Stomach (tissue), 9 donors: ENCODE results near the gene TSEN54. TPM values are rescaled to one million over a fixed set of nuclear protein-coding genes. Genes with fewer than 3 reads are reported as not detected.
A peak's percentile ranks its signal among the peaks of the same experiment; 100 is the strongest.

Source experiments
- DNase-seq, 2 donors: peaks; one replicate each; pipeline versions ENCODE4 v3.0.0 to v3.0.0-alpha.2; 2013 to 2019
- H3K27ac ChIP-seq, 5 donors: fragments of 200-600 bp in 4 of 5; sonication (generic) in 4 of 5; one replicate each; pipeline ENCODE4 v1.5.1; 2013 to 2019; ENCODE audit warnings: mild to moderate bottlenecking in 1 of 5, moderate library complexity in 1 of 5
- H3K27me3 ChIP-seq, 3 donors: fragments of 200-600 bp; sonication (generic); one replicate each; pipeline ENCODE4 v1.5.1; 2017 to 2019; ENCODE audit warnings: mixed run types in 1 of 3
- H3K36me3 ChIP-seq, 4 donors: fragments of 200-600 bp; sonication (generic); 1 replicate in 3 of 4; 2 replicates in 1 of 4; pipeline ENCODE4 v1.5.1; 2016 to 2019
- H3K4me1 ChIP-seq, 4 donors: fragments of 200-600 bp; sonication (generic); one replicate each; pipeline ENCODE4 v1.5.1; 2016 to 2019
- H3K4me3 ChIP-seq, 4 donors: fragments of 200-600 bp; sonication (generic) in 3 of 4; one replicate each; pipeline ENCODE4 v1.5.1; 2016 to 2019; ENCODE audit warnings: mild to moderate bottlenecking in 1 of 4
- H3K9me3 ChIP-seq, 4 donors: fragments of 200-600 bp; sonication (generic); one replicate each; pipeline ENCODE4 v1.5.1; 2016 to 2019
- CTCF ChIP-seq, 7 experiments: fragments of 450-650 bp in 4 of 7; fragments of 200-600 bp in 3 of 7; sonication (generic) in 3 of 7; IDR thresholded peaks; one replicate each; pipeline ENCODE4 v1.5.1; 2016 to 2019; ENCODE audit warnings: antibody characterized with exemption in 7 of 7, control low read depth in 2 of 7, mild to moderate bottlenecking in 1 of 7
- EP300 ChIP-seq: sonication (generic); formaldehyde crosslinking; IDR thresholded peaks from one replicate; pipeline ENCODE4 v1.6.1; 2017; ENCODE audit warnings: antibody characterized with exemption
- POLR2A ChIP-seq, 4 donors: fragments of 450-650 bp; IDR thresholded peaks; one replicate each; pipeline ENCODE4 v1.6.1; 2016; ENCODE audit warnings: antibody characterized with exemption in 4 of 4, control low read depth in 2 of 4, mild to moderate bottlenecking in 1 of 4, moderate library complexity in 1 of 4
- POLR2AphosphoS5 ChIP-seq, 3 donors: sonication (generic); formaldehyde crosslinking; IDR thresholded peaks; one replicate each; pipeline ENCODE4 v1.6.1; 2016; ENCODE audit warnings: antibody characterized with exemption in 3 of 3
- WGBS, 5 donors: extraction: QIAGEN DNeasy Blood & Tissue Kit in 3 of 5; methylation state at CpG; one replicate each; pipeline versions ENCODE4 v1.1.5 to v1.1.7; 2013 to 2018; 5-methylcytosine and 5-hydroxymethylcytosine counted together
- intact Hi-C: fragments of 100-400 bp; cut with DNase I; formaldehyde crosslinking; loops from one replicate; pipeline ENCODE4 v1.15.1; 2023; ENCODE audit warnings: low total_unique reads
- polyA plus RNA-seq, 3 donors: library from polyadenylated mRNA; stranded (reverse); fragments of 200-250 nt; gene quantifications; one replicate each; pipeline ENCODE4 v1.2.3, GENCODE V29; 2013
- total RNA-seq, 5 donors: library from RNA; depleted of rRNA; stranded (reverse); fragments of >200 nt; gene quantifications; one replicate each; pipeline versions ENCODE4 v1.1.0 to v1.2.3, GENCODE V29; 2014 to 2016
- donor health status: healthy with polysubstance abuse.
- donor health status: Bipolar disorder and iron deficiency.
- donor health status: healthy.

The TSEN54 gene
- total and polyA plus RNA-seq, 8 donors, result 13.2 to 219 (median 42.1) TPM

DNA sequence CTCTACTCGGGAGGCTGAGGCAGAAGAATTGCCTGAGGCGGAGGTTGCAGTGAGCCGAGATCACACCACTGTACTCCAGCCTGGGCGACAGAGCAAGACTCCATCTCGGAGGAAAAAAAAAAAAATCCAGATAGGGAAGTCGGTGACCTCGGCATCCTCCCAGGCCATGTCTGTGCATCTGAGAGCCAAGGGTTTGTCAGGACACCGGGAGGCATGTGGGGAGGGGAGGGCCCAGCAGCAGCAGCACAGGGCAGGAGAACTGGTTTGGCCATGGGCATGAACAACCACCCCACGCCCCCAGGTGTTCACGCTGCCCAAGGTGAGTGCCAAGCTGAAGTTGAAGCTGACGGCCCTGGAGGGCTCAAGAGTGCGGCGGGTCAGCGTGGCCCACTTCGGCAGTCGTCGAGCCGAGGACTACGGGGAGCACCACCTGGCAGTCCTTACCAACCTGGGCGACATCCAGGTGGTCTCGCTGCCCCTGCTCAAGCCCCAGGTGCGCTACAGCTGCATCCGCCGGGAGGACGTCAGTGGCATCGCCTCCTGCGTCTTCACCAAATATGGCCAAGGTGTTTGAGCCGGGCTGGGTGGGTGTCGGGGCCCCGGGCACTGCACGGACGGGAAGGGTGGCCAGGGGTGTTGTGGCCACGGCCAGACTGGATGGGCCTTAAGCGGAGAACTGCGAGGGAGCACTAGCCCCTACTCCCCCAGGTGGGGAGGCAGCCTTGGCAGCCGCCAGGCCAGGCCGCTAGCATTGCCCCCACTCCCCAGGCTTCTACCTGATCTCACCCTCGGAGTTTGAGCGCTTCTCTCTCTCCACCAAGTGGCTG lies 56.6 kb downstream of the TSEN54 start:
- WGBS, 5 donors, result 85 to 90% (median 88%) methylated on average over 23 to 39 of the region's 39 CpGs
- H3K4me3 ChIP-seq, result no peak overlapping the region
- intact Hi-C loops, result no loop called here
- no peak for DNase-seq
- H3K4me1 ChIP-seq, result peaks cover 0 to 17% (median 4%) of the 10 kb centered on the region in 4 donors
- no peak overlapping the region for H3K27ac ChIP-seq
- no peak for TF ChIP-seq POLR2A (IDR thresholded peaks at IDR 0.05)
- TF ChIP-seq CTCF (IDR thresholded peaks at IDR 0.05), result no peak
- no peak for TF ChIP-seq EP300
- no peak for TF ChIP-seq POLR2AphosphoS5 (IDR thresholded peaks at IDR 0.05)
- peaks cover 31 to 74% (median 70%) of the 10 kb centered on the region in 4 donors for H3K36me3 ChIP-seq
- no peaks in the 10 kb centered on the region for H3K27me3 ChIP-seq
- H3K9me3 ChIP-seq, result no peaks in the 10 kb centered on the region

- Histone ChIP-seq H3K27ac (no peak overlapping the region), H3K27me3 (no peaks in the 10 kb centered on the region), H3K36me3 (peaks cover 25 to 68% (median 64%) of the 10 kb centered on the region in 4 donors)
These were observed 57.2 kb downstream of the TSEN54 start for GRCh38 chr17:75573540-75573957.

DNA sequence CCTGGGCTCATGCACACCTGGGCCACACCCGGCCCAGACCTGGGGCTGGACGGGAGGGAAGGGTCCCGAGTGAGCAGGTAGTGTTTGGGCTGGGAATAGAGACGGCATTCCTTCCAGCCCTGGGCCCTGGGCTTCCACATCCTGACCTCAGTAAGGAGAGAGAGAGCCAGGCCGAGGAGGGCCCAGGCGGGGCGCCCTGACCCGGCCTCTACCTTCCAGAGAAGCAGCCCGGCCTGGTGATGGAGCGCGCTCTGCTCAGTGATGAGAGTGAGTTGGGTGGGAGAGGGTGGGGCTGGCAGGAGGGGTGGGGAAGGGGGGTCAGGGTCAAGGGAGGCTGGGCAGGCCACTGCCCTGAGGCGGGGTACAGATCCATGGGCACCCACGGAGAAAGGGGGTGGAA lies 57.7 kb downstream of the TSEN54 start:
- 85 to 94% (median 88%) methylated on average over 7 to 13 of the region's 13 CpGs for WGBS, 5 donors
- Histone ChIP-seq H3K36me3 (peaks cover 21 to 63% (median 60%) of the 10 kb centered on the region in 4 donors), H3K4me1 (peaks cover 0 to 24% (median 7%) of the 10 kb centered on the region in 4 donors), H3K27me3 (no peaks in the 10 kb centered on the region), H3K9me3 (no peaks in the 10 kb centered on the region), H3K4me3 (no peak overlapping the region), H3K27ac (no peak overlapping the region)
- TF ChIP-seq EP300 (no peak), POLR2A (IDR thresholded peaks at IDR 0.05) (no peak), POLR2AphosphoS5 (IDR thresholded peaks at IDR 0.05) (no peak), CTCF (IDR thresholded peaks at IDR 0.05) (no peak)
- intact Hi-C loops, result no loop called here
- no peak for DNase-seq

More at GRCh38 chr17:75573540-75573957, 57.2 kb downstream of the TSEN54 start:
- Histone ChIP-seq H3K4me1 (peaks cover 0 to 20% (median 4%) of the 10 kb centered on the region in 4 donors), H3K4me3 (no peak overlapping the region), H3K9me3 (no peaks in the 10 kb centered on the region)
- WGBS, 5 donors, result 72 to 93% (median 80%) methylated on average over 12 to 16 of the region's 16 CpGs
- intact Hi-C loops, result no loop called here
- TF ChIP-seq POLR2AphosphoS5 (IDR thresholded peaks at IDR 0.05), result no peak
- DNase-seq, result peak in 1 of 2 donors; percentile 16

Other genes with a start within 250 kb of the TSEN54 start
- 10 to 100 TPM in 2 of 5 donors, 1 to 10 TPM in 3; 3.5 to 12.5 (median 7.7) TPM for gene MIF4GD, start 245.3 kb upstream of the TSEN54 start, total RNA-seq
- gene MIF4GD, start 245.3 kb upstream of the TSEN54 start, polyA plus RNA-seq, result 10 to 100 TPM; 12.2 to 14.7 (median 12.9) TPM
- 10 to 100 TPM in 2 of 5 donors, 1 to 10 TPM in 3; 2.3 to 40.6 (median 6.4) TPM for gene SLC25A19, start 227.1 kb upstream of the TSEN54 start, total RNA-seq
- 10 to 100 TPM in 2 of 3 donors, 1 to 10 TPM in 1; 8.1 to 16.5 (median 11.7) TPM for gene SLC25A19, start 227.1 kb upstream of the TSEN54 start, polyA plus RNA-seq
- 100 to 1,000 TPM in 4 of 5 donors, 10 to 100 TPM in 1; 73.3 to 488 (median 135) TPM for gene GRB2, start 110.8 kb upstream of the TSEN54 start, total RNA-seq
- gene GRB2, start 110.8 kb upstream of the TSEN54 start, polyA plus RNA-seq, result 10 to 100 TPM; 32.5 to 48.9 (median 43.3) TPM
- 100 to 1,000 TPM in 3 of 5 donors, 10 to 100 TPM in 2; 31.9 to 466 (median 128) TPM for gene TMEM94, start 59.9 kb upstream of the TSEN54 start, total RNA-seq
- 10 to 100 TPM; 16.6 to 28.5 (median 20.5) TPM for gene TMEM94, start 59.9 kb upstream of the TSEN54 start, polyA plus RNA-seq
- 10 to 100 TPM in 4 of 5 donors, 1 to 10 TPM in 1; 9.0 to 27.4 (median 15.6) TPM for gene CASKIN2, start 991 bp upstream of the TSEN54 start, total RNA-seq
- gene CASKIN2, start 991 bp upstream of the TSEN54 start, polyA plus RNA-seq, result 1 to 10 TPM; 5.4 to 9.3 (median 8.8) TPM
- gene LLGL2, start 9.2 kb downstream of the TSEN54 start, total RNA-seq, result 100 to 1,000 TPM in 4 of 5 donors, 10 to 100 TPM in 1; 72.3 to 565 (median 165) TPM
- 100 to 1,000 TPM; 144 to 199 (median 184) TPM for gene LLGL2, start 9.2 kb downstream of the TSEN54 start, polyA plus RNA-seq
- 100 to 1,000 TPM; 138 to 515 (median 186) TPM for gene MYO15B, start 71.3 kb downstream of the TSEN54 start, total RNA-seq
- 10 to 100 TPM; 67.7 to 82.3 (median 68.5) TPM for gene MYO15B, start 71.3 kb downstream of the TSEN54 start, polyA plus RNA-seq
- gene SMIM5, start 116.9 kb downstream of the TSEN54 start, total RNA-seq, result 10 to 100 TPM in 1 of 5 donors, 1 to 10 TPM in 1, under 1 TPM in 1, not detected in 2; 0.58 to 12.7 (median 3.6) TPM
- gene SMIM5, start 116.9 kb downstream of the TSEN54 start, polyA plus RNA-seq, result 10 to 100 TPM in 1 of 3 donors, 1 to 10 TPM in 2; 5.9 to 29.5 (median 10.0) TPM
- gene RECQL5, start 150.6 kb downstream of the TSEN54 start, total RNA-seq, result 100 to 1,000 TPM in 2 of 5 donors, 10 to 100 TPM in 3; 21.4 to 229 (median 46.7) TPM
- gene RECQL5, start 150.6 kb downstream of the TSEN54 start, polyA plus RNA-seq, result 10 to 100 TPM; 29.6 to 61.4 (median 50.8) TPM
- 100 to 1,000 TPM in 2 of 5 donors, 10 to 100 TPM in 3; 24.6 to 154 (median 72.9) TPM for gene SAP30BP, start 150.8 kb downstream of the TSEN54 start, total RNA-seq
- 10 to 100 TPM; 59.0 to 82.5 (median 72.8) TPM for gene SAP30BP, start 150.8 kb downstream of the TSEN54 start, polyA plus RNA-seq
- 100 to 1,000 TPM in 4 of 5 donors, 10 to 100 TPM in 1; 66.8 to 137 (median 132) TPM for gene ITGB4, start 204.9 kb downstream of the TSEN54 start, total RNA-seq
- gene ITGB4, start 204.9 kb downstream of the TSEN54 start, polyA plus RNA-seq, result 10 to 100 TPM; 33.6 to 66.1 (median 60.3) TPM
- gene GALK1, start 248.7 kb downstream of the TSEN54 start, total RNA-seq, result 10 to 100 TPM in 4 of 5 donors, 1 to 10 TPM in 1; 7.6 to 57.1 (median 27.5) TPM
- gene GALK1, start 248.7 kb downstream of the TSEN54 start, polyA plus RNA-seq, result 10 to 100 TPM; 32.7 to 41.0 (median 40.6) TPM